GM12864 (cell line): ENCODE data around the gene BCL6B.

Experiments
- DNase-seq: peaks from one replicate; pipeline ENCODE4 v3.0.0-alpha.2; 2011; ENCODE audit warnings: low read depth
- H3K4me3 ChIP-seq: 2 replicates; pipeline ENCODE4 v1.5.1; 2011; ENCODE audit warnings: mild to moderate bottlenecking, low read depth, low read length, control low read depth
- TF ChIP-seq, protein P1 (sequence below): IDR thresholded peaks from 2 replicates; pipeline ENCODE4 v1.5.1; 2011; ENCODE audit warnings: low read depth, mild to moderate bottlenecking, moderate library complexity, low read length, control low read depth, inconsistent platforms; ENCODE audit errors: missing control alignments

BCL6B gene

DNA sequence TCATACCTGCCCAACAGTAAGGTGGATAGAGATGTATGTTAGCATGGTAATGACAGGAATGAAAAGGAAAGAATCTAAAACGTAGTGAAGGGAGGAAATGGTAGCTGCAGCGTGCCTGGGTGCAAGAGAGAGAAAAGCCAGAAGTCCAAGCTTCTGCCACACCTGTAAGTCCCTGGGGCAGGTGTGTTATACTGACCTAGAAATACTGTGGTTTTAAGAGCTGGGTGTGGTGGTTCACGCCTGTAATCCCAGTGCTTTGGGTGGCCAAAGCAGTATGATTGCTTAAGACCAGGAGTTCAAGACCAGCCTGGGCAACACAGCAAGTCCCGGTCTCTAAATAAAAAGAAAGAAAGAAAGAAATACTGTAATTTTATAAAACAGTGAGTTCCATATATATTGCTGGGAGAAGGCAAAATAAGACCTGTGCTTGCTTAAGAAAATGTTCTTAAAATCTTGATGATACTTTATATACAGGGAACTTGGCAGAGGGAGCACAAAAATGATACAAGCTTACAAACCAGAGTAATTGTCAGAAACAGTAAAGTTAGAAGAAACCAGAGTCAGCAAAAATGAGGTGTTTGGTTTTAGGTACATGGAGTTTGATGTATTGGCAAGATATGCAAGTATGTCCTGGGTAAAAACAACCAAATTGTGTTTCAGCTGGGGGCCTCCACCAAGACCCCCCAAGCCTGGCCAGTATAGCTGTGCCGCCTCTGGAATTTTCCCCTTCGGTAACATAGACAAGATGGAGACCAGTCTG, 20.4 kb upstream of the BCL6B start:
- no peak overlapping the region for H3K4me3 ChIP-seq
- DNase-seq: no peak
- TF ChIP-seq, protein P1, sequence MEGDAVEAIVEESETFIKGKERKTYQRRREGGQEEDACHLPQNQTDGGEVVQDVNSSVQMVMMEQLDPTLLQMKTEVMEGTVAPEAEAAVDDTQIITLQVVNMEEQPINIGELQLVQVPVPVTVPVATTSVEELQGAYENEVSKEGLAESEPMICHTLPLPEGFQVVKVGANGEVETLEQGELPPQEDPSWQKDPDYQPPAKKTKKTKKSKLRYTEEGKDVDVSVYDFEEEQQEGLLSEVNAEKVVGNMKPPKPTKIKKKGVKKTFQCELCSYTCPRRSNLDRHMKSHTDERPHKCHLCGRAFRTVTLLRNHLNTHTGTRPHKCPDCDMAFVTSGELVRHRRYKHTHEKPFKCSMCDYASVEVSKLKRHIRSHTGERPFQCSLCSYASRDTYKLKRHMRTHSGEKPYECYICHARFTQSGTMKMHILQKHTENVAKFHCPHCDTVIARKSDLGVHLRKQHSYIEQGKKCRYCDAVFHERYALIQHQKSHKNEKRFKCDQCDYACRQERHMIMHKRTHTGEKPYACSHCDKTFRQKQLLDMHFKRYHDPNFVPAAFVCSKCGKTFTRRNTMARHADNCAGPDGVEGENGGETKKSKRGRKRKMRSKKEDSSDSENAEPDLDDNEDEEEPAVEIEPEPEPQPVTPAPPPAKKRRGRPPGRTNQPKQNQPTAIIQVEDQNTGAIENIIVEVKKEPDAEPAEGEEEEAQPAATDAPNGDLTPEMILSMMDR: no peak

DNA sequence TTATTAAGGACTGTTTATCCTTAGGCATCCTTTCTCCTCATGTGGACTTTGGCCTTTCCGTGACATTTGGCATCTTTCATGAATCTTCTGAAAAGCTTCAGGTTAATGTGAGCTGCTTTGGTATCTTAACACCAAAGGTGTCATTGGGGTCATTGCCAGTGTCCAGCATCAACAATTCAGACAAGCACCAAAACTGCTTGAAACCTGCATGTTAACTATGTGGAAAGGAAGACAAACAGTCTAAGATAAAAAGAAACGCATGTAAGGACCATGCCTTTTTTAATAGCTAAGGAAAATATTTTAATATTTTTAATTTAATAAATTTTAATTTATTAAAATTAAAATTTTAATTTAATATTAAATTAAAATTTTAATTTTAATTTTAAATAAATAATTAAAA, 19.1 kb upstream of the BCL6B start:
- no peak for DNase-seq
- TF ChIP-seq, protein P1: no peak
- H3K4me3 ChIP-seq: no peak overlapping the region

DNA sequence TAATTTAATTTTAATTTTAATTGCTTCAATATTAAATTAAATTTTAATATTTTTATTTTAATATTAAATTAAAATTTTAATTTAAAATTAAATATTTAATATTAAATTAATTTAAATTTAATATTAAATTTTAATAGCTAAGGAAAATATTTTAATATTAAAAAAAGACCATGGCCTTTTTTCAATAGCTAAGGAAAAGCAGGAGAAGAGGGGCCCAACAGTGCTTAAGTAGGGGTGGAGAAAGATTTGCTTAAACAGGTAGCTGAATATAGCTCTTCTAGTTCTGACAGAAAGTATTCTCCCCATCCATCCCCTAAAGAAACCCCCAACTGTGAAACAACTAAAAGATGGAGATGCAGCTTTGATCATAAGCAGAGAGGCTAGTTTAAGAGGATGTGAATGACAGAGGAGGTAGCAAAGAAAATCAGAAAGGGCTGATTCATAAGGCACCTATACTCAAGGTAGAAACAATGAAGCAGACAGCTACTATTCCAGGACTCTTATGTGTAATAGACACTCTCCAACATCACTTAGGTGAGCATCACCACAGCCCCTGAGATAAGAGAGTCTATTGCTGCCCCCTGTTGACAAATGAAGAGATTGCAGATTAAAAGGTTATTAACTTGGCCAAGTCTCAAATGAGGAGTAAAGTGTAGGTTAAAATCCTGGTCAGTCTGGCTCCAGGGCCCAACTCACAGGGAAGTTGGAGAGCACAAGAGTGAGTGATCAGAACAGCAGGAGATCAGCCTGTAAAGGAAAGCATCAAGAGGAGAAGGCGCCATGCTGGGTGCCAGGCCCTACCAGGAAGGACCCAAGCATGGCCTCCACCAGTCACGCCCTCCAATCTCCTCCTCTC, 18.2 kb upstream of the BCL6B start:
- DNase-seq: no peak
- H3K4me3 ChIP-seq: no peak overlapping the region
- TF ChIP-seq, protein P1: peak; percentile 68

DNA sequence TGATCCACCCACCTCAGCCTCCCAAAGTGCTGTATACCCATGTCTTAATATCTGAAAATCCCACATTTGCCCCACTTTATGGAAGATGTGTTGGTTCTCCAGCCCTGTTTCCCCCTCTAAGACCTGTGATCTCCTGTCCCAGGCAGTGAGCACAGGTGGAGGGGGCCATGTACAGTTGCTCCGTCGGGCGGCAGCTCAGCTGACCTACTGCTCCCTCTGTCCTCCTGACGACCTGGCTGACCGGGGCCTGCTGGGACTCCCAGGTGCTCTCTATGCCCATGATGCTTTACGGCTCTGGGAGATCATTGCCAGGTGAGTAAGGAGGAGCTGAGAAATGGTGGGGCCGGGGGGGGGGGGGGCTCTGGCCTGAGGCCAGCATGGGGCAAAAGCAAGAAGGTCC, 17.1 kb upstream of the BCL6B start:
- DNase-seq: no peak
- TF ChIP-seq, protein P1: no peak
- H3K4me3 ChIP-seq: no peak overlapping the region

DNA sequence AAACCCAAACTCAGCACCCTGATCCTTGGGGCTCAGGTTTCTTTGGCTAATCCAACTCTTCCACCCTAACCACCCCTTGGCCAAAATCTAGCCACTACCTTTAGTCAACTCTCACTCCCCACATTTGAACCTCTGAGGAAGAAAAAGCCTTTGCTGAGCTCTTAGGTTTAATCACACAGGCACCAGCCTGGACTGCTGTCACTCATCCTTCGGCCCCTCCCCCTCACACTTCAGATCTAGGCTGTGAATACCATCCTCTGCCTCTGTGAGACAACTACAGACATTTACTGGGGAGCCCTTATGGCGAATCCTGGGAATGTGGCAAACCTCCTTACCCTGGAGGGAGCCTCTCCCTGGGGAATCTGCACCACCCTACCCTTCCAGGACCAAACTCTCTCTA, 15.7 kb upstream of the BCL6B start:
- no peak overlapping the region for H3K4me3 ChIP-seq
- DNase-seq: no peak
- TF ChIP-seq, protein P1: no peak

DNA sequence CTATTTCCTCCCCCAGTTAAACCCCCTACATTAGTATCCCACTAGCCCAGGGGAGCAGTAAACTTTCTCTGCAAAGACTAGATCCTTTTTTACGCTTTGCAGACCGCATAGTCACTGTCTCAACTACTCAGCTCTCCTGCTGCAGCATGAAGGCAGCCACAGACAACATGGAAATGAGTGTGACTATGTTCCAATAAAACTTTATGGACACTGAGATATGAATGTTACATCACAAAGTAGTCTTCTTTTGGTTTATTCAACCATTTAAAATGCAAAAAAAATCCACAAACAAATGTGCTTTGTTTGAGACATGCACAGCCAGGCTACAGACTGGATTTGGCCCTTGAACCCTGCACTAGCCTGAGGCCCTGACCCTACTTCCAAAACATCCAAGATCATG, 12.3 kb upstream of the BCL6B start:
- TF ChIP-seq, protein P1: no peak
- H3K4me3 ChIP-seq: no peak overlapping the region
- no peak for DNase-seq
